Adrenal gland (tissue), 12 donors: ENCODE measurements around the gene C1orf116. TPM values are rescaled to one million over a fixed set of nuclear protein-coding genes. Genes with fewer than 3 reads are reported as not detected.

ENCODE experiments used
- DNase-seq, 7 donors: peaks; one replicate each; pipeline ENCODE4 v3.0.0-alpha.2; 2019 to 2020
- H3K27ac ChIP-seq, 5 donors: fragments of 200-600 bp; sonication (generic) in 4 of 5; 1 replicate in 3 of 5; 2 replicates in 2 of 5; pipeline versions ENCODE4 v1.5.1 to v1.8.0; 2016 to 2020; ENCODE audit warnings: mild to moderate bottlenecking in 1 of 5
- H3K27me3 ChIP-seq: fragments of 200-600 bp; 2 replicates; pipeline ENCODE4 v1.8.0; 2021
- H3K36me3 ChIP-seq, 2 donors: fragments of 200-600 bp; replicated peaks in 1 of 2; 1 replicate in 1 of 2; 2 replicates in 1 of 2; pipeline versions ENCODE4 v1.5.1 to v1.8.0; 2018 to 2022
- H3K4me1 ChIP-seq, 2 donors: fragments of 200-600 bp; replicated peaks in 1 of 2; 1 replicate in 1 of 2; 2 replicates in 1 of 2; pipeline versions ENCODE4 v1.5.1 to v1.8.0; 2018 to 2021
- H3K4me3 ChIP-seq, 4 donors: fragments of 200-600 bp; sonication (generic) in 3 of 4; one replicate each; pipeline ENCODE4 v1.5.1; 2016 to 2018
- H3K9me3 ChIP-seq, 3 donors: fragments of 200-600 bp; sonication (generic) in 1 of 3; replicated peaks in 1 of 3; 1 replicate in 2 of 3; 2 replicates in 1 of 3; pipeline versions ENCODE4 v1.5.1 to v1.8.0; 2016 to 2021
- POLR2A ChIP-seq, 2 donors: fragments of 450-650 bp; IDR thresholded peaks; one replicate each; pipeline ENCODE4 v1.6.1; 2017; ENCODE audit warnings: antibody characterized with exemption in 2 of 2, mild to moderate bottlenecking in 2 of 2, moderate library complexity in 1 of 2
- WGBS, 4 donors: extraction: QIAGEN DNeasy Blood & Tissue Kit in 2 of 4; methylation state at CpG; one replicate each; pipeline versions ENCODE4 v1.1.5 to v1.1.7; 2013 to 2017; 5-methylcytosine and 5-hydroxymethylcytosine counted together
- intact Hi-C, 2 donors: fragments of 100-400 bp; cut with DNase I; formaldehyde crosslinking; loops; one replicate each; pipeline versions ENCODE4 v1.14.1 to v1.15.0; 2022 to 2023
- polyA plus RNA-seq, 3 donors: library from polyadenylated mRNA; stranded (reverse); fragments of 200-250 nt in 2 of 3; fragments of 350-450 nt in 1 of 3; fragmentation: Illumina TruSeq in 1 of 3; extraction: RNeasy Lipid Tissue Mini Kit (QIAGEN cat#74804) in 1 of 3; gene quantifications; one replicate each; pipeline ENCODE4 v1.2.3, GENCODE V29; 2013 to 2014
- total RNA-seq, 9 donors: library from RNA; depleted of rRNA in 4 of 9; stranded (reverse); fragments of >200 nt in 4 of 9; fragments of 120-200 nt in 1 of 9; fragmentation: NEBNext Ultra II Directional in 1 of 9; extraction: Animal tissue kit (Norgen Biotek cat#: 25700) in 1 of 9; gene quantifications; one replicate each; pipeline versions ENCODE4 v1.1.0 to v1.2.4, GENCODE V29; 2013 to 2023
- TF ChIP-seq, protein P1 (sequence below), 6 experiments: fragments of 450-650 bp in 4 of 6; fragments of 200-600 bp in 2 of 6; sonication (generic) in 1 of 6; IDR thresholded peaks; 1 replicate in 5 of 6; 2 replicates in 1 of 6; pipeline versions ENCODE4 v1.5.1 to v1.8.0; 2016 to 2021; ENCODE audit warnings: antibody characterized with exemption in 6 of 6, mild to moderate bottlenecking in 2 of 6, moderate library complexity in 1 of 6
- donor health status: healthy with polysubstance abuse.
- donor health status: Bipolar disorder and iron deficiency.
- donor health status: DM: yes; HTN: yes; CAD: no.
- donor health status: DM: no; HTN: no; CAD: no.
- donor health status: DM: no; HTN: no; CAD: no.
- donor health status: DM: yes; HTN: yes; CAD: no.

The C1orf116 gene
- total and polyA plus RNA-seq, 12 donors, result 0.11 to 3.7 (median 0.96) TPM

DNA sequence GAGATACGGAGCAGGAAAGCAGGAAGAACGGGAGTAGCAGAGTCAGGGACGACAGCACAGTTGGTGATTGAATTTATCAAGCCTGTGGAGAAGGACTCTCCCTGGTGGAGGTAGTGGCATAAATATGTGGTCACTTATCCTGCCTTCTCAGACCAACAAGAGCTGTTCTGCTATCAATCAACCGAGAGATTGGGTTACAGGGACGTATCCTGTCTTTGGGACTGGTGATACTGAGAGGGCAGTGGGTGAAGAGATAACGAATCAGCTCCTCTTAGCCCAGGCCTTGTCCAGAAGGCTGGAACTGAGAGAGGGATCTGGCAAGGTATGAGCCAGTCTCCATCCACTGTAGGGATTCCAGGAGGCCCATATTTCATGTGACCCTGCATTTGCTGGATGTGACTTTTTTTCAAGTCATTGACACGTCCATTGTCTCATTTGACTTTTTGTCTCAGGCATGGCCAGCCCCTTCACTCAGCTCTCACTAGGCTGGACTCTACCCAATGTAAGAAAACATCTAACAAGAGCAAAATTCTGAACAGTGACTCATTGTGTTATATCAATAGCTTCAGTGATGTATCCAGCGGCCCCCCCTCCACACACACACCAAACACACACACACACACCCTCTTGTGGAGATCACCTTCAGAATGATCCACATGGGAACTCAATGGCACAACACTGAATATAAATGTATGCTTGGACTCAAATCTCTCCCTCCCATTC is 11.3 kb downstream of the C1orf116 start:
- H3K27me3 ChIP-seq, result no peaks in the 10 kb centered on the region
- H3K36me3 ChIP-seq, result no peaks in the 10 kb centered on the region
- peaks cover 32 to 33% of the 10 kb centered on the region in 2 donors for H3K4me1 ChIP-seq
- no peak overlapping the region for H3K27ac ChIP-seq
- TF ChIP-seq, protein P1, sequence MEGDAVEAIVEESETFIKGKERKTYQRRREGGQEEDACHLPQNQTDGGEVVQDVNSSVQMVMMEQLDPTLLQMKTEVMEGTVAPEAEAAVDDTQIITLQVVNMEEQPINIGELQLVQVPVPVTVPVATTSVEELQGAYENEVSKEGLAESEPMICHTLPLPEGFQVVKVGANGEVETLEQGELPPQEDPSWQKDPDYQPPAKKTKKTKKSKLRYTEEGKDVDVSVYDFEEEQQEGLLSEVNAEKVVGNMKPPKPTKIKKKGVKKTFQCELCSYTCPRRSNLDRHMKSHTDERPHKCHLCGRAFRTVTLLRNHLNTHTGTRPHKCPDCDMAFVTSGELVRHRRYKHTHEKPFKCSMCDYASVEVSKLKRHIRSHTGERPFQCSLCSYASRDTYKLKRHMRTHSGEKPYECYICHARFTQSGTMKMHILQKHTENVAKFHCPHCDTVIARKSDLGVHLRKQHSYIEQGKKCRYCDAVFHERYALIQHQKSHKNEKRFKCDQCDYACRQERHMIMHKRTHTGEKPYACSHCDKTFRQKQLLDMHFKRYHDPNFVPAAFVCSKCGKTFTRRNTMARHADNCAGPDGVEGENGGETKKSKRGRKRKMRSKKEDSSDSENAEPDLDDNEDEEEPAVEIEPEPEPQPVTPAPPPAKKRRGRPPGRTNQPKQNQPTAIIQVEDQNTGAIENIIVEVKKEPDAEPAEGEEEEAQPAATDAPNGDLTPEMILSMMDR (IDR thresholded peaks at IDR 0.05), result no peak
- TF ChIP-seq POLR2A (IDR thresholded peaks at IDR 0.05), result no peak
- peak in 2 of 7 donors; percentile 19 to 32 for DNase-seq
- no peaks in the 10 kb centered on the region for H3K9me3 ChIP-seq
- H3K4me3 ChIP-seq, result no peak overlapping the region
- 76 to 86% (median 81%) methylated on average over 8 of the region's 8 CpGs for WGBS, 4 donors
- intact Hi-C loops, result no loop called here

DNA sequence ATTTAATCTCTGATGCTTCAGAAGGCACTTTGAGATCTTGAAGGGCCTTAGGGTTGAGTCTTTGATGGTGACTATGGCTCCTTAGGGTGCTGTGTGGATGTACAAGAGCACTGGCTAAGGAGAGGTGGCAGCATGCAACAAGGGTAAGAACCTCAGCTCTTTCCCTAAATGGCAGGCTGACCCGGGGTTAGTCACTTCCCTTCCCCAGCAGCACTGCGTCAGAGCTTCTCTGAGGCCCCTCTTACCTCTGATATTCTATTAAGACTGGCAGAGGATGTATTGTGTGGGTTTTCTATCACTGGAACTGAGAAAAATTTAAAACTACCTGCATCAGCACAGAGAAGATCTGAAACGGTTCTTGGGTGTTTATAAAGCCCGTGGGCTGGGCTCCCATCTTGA is 11.8 kb downstream of the C1orf116 start:
- Histone ChIP-seq H3K27me3 (no peaks in the 10 kb centered on the region), H3K4me3 (no peak overlapping the region), H3K9me3 (no peaks in the 10 kb centered on the region), H3K4me1 (peaks cover 27% of the 10 kb centered on the region in 2 donors), H3K36me3 (no peaks in the 10 kb centered on the region), H3K27ac (no peak overlapping the region)
- DNase-seq, result no peak
- WGBS, 4 donors, result 78 to 86% (median 84%) methylated on average over 4 of the region's 4 CpGs
- intact Hi-C loops, result no loop called here
- TF ChIP-seq, protein P1 (IDR thresholded peaks at IDR 0.05), result no peak
- TF ChIP-seq POLR2A (IDR thresholded peaks at IDR 0.05), result no peak

DNA sequence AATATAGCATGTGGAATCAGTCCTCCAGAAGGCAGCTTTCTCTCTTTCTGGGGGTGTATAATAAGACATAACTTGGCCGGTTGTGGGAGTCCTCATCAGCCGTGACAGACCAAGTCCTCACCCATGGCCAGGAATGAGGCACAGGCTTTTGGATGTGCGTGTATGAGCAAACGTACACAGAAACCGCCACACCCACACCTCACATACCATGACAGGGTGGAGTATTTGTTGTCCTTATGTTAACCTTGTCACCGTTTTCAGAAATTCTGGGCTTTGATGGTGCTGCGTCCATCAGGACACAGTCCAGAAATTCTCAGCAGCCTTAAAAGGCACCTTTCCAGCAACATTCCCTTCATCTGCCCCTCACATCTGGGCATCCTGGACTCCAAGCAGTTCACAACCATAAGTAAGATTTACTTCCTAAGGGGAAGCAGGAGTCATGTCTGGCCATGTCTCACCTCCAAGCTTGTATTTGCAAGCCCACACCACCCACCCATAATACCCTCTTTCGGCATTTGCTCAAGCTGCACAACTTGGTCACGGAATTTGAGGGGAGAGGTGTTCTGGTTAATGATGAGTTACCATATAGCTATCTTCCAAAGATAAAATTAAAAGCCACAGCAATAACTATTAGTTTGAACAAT is 12.4 kb downstream of the C1orf116 start:
- DNase-seq, result no peak
- Histone ChIP-seq H3K9me3 (no peaks in the 10 kb centered on the region), H3K36me3 (no peaks in the 10 kb centered on the region), H3K27me3 (no peaks in the 10 kb centered on the region), H3K4me3 (no peak overlapping the region), H3K4me1 (peaks cover 21 to 22% of the 10 kb centered on the region in 2 donors), H3K27ac (no peak overlapping the region)
- TF ChIP-seq POLR2A (IDR thresholded peaks at IDR 0.05), result no peak
- TF ChIP-seq, protein P1 (IDR thresholded peaks at IDR 0.05), result no peak
- intact Hi-C loops, result no loop called here
- 84 to 93% (median 90%) methylated on average over 9 of the region's 9 CpGs for WGBS, 4 donors

DNA sequence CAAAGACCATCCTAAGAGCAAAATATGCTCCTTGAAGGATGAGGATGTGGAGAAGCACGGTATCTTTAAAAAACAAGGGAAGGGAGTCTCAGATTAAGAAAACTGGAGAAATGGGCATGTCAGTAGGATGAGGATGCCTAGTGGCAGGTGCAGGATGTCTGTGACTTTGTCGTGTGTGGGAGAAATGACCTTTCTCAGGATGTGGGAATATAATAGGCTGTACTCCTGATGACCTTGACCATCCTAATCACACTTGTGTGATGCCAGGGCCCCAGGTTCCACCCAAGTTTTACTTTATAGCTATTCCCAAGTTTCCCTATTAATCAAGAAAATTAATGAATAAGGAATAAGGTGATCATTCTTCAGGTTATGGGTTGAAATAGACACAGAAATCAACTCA is 12.9 kb downstream of the C1orf116 start:
- no peak overlapping the region for H3K27ac ChIP-seq
- peaks cover 16 to 17% of the 10 kb centered on the region in 2 donors for H3K4me1 ChIP-seq
- H3K4me3 ChIP-seq, result no peak overlapping the region
- 46 to 75% (median 62%) methylated on average over 2 of the region's 2 CpGs for WGBS, 4 donors
- H3K9me3 ChIP-seq, result no peaks in the 10 kb centered on the region
- H3K27me3 ChIP-seq, result no peaks in the 10 kb centered on the region
- H3K36me3 ChIP-seq, result no peaks in the 10 kb centered on the region
- no peak for TF ChIP-seq POLR2A (IDR thresholded peaks at IDR 0.05)
- TF ChIP-seq, protein P1 (IDR thresholded peaks at IDR 0.05), result no peak
- no peak for DNase-seq
- intact Hi-C loops, result no loop called here
